Osteoblast (primary cell): Measurements from ENCODE around the gene RGS9BP. TPM values are rescaled to one million over a fixed set of nuclear protein-coding genes. Genes with fewer than 3 reads are reported as not detected.

Source experiments
- DNase-seq: peaks from one replicate; pipeline ENCODE4 v3.0.0; 2011; ENCODE audit warnings: low spot score, mixed read lengths; ENCODE audit not compliant: insufficient read length; ENCODE audit errors: missing footprints
- H2AFZ ChIP-seq: 2 replicates; pipeline ENCODE4 v1.6.0; 2011; ENCODE audit warnings: mild to moderate bottlenecking, low read length
- H3K27ac ChIP-seq: 2 replicates; pipeline ENCODE4 v1.5.1; 2011; ENCODE audit warnings: mild to moderate bottlenecking, low read depth, low read length, moderate library complexity
- H3K27me3 ChIP-seq: 2 replicates; pipeline ENCODE4 v1.6.0; 2012; ENCODE audit warnings: mild to moderate bottlenecking, control low read depth, inconsistent platforms, low read length, moderate library complexity; ENCODE audit not compliant: insufficient read depth
- H3K36me3 ChIP-seq: 2 replicates; pipeline ENCODE4 v1.5.1; 2011; ENCODE audit warnings: mild to moderate bottlenecking, low read length, control low read depth, moderate library complexity; ENCODE audit not compliant: insufficient read depth
- H3K4me1 ChIP-seq: 2 replicates; pipeline ENCODE4 v1.5.1; 2011; ENCODE audit warnings: mild to moderate bottlenecking, low read length, control low read depth, moderate library complexity; ENCODE audit not compliant: insufficient read depth
- H3K4me2 ChIP-seq: 2 replicates; pipeline ENCODE4 v1.6.0; 2011; ENCODE audit warnings: mild to moderate bottlenecking, low read length; ENCODE audit not compliant: insufficient read depth
- H3K4me3 ChIP-seq: fragments of 200-600 bp; sonication (generic); 3 replicates; pipeline ENCODE4 v1.5.1; 2012; ENCODE audit warnings: mild to moderate bottlenecking, low read length, inconsistent platforms; ENCODE audit not compliant: insufficient read depth
- H3K79me2 ChIP-seq: 2 replicates; pipeline ENCODE4 v1.6.0; 2012; ENCODE audit warnings: mild to moderate bottlenecking, low read length, control low read depth, inconsistent platforms; ENCODE audit not compliant: insufficient read depth
- H3K9me3 ChIP-seq: 2 replicates; pipeline ENCODE4 v1.5.1; 2011; ENCODE audit warnings: low read depth, low read length, control low read depth
- H4K20me1 ChIP-seq: 2 replicates; pipeline ENCODE4 v1.6.0; 2012; ENCODE audit warnings: mild to moderate bottlenecking, low read length, control low read depth; ENCODE audit not compliant: insufficient read depth
- total RNA-seq: library from RNA; depleted of rRNA; stranded (reverse); fragments of >200 nt; gene quantifications from 2 replicates; pipeline ENCODE4 v1.2.3, GENCODE V29; 2012
- TF ChIP-seq, protein P1 (sequence below): IDR thresholded peaks from 2 replicates; pipeline ENCODE4 v1.5.1; 2011; ENCODE audit warnings: mild to moderate bottlenecking, low read depth, low read length, moderate library complexity; ENCODE audit errors: extremely low read depth

Gene RGS9BP
- total RNA-seq, 1 donor, result 0.72 TPM

DNA sequence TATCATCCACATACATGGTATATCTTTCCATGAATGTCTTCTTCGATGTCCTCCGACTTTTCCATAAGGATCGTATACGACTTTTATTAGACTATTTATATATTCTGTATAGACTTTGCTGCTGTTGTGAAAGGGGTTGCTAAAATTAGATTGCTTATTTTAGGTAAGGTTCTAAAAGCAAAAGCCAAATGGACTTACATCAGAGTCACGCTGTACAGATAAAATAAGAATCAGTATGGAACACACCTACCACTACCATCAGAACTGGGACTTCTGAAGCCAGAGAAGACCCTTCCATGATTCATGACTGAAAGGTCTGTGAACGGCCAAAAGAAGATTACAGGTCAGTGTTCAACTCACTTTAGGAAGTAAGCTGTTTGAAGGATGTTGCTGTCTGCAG, 9.6 kb upstream of the RGS9BP start:
- Histone ChIP-seq H3K4me3 (no peak overlapping the region), H3K4me2 (no peak overlapping the region), H3K9me3 (no peaks in the 10 kb centered on the region), H3K36me3 (no peaks in the 10 kb centered on the region), H3K27me3 (no peaks in the 10 kb centered on the region), H4K20me1 (peaks cover 11% of the 10 kb centered on the region), H3K79me2 (peaks cover 69% of the 10 kb centered on the region), H2AFZ (no peak overlapping the region), H3K27ac (no peak overlapping the region), H3K4me1 (peaks cover 3% of the 10 kb centered on the region)
- TF ChIP-seq, protein P1, sequence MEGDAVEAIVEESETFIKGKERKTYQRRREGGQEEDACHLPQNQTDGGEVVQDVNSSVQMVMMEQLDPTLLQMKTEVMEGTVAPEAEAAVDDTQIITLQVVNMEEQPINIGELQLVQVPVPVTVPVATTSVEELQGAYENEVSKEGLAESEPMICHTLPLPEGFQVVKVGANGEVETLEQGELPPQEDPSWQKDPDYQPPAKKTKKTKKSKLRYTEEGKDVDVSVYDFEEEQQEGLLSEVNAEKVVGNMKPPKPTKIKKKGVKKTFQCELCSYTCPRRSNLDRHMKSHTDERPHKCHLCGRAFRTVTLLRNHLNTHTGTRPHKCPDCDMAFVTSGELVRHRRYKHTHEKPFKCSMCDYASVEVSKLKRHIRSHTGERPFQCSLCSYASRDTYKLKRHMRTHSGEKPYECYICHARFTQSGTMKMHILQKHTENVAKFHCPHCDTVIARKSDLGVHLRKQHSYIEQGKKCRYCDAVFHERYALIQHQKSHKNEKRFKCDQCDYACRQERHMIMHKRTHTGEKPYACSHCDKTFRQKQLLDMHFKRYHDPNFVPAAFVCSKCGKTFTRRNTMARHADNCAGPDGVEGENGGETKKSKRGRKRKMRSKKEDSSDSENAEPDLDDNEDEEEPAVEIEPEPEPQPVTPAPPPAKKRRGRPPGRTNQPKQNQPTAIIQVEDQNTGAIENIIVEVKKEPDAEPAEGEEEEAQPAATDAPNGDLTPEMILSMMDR, result no peak
- no peak for DNase-seq

DNA sequence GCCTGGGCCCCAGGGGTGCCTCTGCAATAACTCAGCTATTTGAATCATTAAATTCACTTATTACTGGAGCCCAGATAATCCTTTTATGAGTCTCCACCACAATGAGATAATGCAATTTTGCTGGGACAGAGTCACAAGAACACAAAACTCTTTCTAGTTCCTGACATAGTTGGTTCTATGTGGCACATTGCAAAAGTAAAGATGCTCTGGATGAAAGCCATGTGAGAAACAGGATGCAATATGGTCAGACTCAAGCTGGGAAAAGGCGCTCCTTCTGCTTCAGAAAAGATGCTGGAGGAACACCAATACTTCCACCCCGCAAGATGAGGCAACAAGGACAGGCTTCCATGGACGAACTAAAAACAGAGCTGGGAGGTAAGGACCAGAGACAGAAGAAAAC, 6.3 kb upstream of the RGS9BP start:
- H3K79me2 ChIP-seq, result peaks cover 81% of the 10 kb centered on the region
- H4K20me1 ChIP-seq, result peaks cover 38% of the 10 kb centered on the region
- no peak overlapping the region for H3K4me2 ChIP-seq
- H2AFZ ChIP-seq, result no peak overlapping the region
- peaks cover 8% of the 10 kb centered on the region for H3K4me1 ChIP-seq
- no peaks in the 10 kb centered on the region for H3K36me3 ChIP-seq
- H3K4me3 ChIP-seq, result no peak overlapping the region
- DNase-seq, result no peak
- TF ChIP-seq, protein P1, result no peak
- H3K9me3 ChIP-seq, result no peaks in the 10 kb centered on the region
- no peak overlapping the region for H3K27ac ChIP-seq
- H3K27me3 ChIP-seq, result no peaks in the 10 kb centered on the region

DNA sequence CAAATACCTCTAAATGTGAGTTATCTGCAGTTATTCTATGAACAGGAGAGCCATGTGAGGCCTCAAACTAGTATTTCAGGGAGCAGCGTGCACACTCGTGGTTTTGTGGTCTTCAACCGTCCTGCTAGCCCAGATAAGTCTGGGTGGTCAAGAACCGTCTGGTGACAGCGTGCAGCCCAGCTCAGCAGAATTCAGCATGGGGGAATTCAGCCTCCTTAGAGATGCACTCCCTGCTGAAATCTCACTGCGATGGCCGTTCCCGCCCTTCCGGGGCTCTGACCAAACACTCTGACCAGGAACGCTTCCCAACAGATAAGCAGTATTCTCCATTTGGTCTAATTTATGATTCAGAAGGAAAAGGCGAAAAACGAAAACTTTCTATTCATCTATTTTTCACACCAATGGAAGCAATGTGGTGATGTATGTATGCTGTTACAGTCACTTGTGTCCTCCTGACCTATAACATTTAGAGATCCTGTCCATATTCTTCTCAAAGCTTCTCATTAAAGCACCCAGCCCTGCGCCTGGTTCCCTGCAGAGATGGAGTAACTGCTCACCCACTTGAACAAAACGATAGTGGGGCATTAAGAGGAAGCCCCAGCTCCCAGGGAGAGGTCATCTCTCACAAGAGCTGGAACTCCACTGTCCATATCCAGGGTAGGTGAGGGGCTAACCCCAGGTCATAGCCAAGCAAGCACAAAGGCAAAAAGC, 3.6 kb upstream of the RGS9BP start:
- Histone ChIP-seq H3K4me1 (peaks cover 10% of the 10 kb centered on the region), H3K79me2 (peaks cover 72% of the 10 kb centered on the region), H3K27ac (no peak overlapping the region), H2AFZ (no peak overlapping the region), H3K36me3 (no peaks in the 10 kb centered on the region), H3K9me3 (no peaks in the 10 kb centered on the region), H3K4me3 (no peak overlapping the region), H3K4me2 (no peak overlapping the region), H4K20me1 (peaks cover 39% of the 10 kb centered on the region), H3K27me3 (peaks cover 13% of the 10 kb centered on the region)
- DNase-seq, result no peak
- TF ChIP-seq, protein P1, result no peak

DNA sequence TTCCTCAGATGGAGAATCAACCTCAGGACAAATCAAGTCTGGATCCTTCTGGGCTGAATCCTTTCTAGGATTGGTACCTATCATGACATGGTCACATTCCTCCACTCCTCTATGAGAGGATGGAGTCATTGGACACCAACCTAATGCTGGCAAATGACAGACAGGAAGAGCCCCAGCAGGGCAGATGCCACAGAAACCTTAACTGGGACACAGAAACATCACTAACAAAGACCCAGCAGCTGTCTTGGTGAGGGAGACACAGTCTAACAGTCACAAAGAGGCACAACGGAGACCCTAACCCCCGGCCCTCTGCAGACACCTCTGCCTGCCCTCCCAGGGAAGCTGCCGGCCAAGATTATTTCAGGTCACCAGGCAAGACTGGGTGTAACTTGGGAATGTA, 2.8 kb upstream of the RGS9BP start:
- Histone ChIP-seq H3K79me2 (peaks cover 68% of the 10 kb centered on the region), H2AFZ (no peak overlapping the region), H3K27me3 (peaks cover 21% of the 10 kb centered on the region), H3K4me3 (no peak overlapping the region), H4K20me1 (peaks cover 38% of the 10 kb centered on the region), H3K4me2 (no peak overlapping the region), H3K9me3 (no peaks in the 10 kb centered on the region), H3K27ac (no peak overlapping the region), H3K36me3 (no peaks in the 10 kb centered on the region), H3K4me1 (peaks cover 10% of the 10 kb centered on the region)
- DNase-seq, result no peak
- TF ChIP-seq, protein P1, result no peak
